ENCODE results near the gene MIER2.

The MIER2 gene

GRCh38 chr19:330503-330902 is 14.1 kb downstream of the MIER2 start:
- no peak overlapping the region for H3K4me3 ChIP-seq (ENCODE audit: low read depth, low read length, poor library complexity, severe bottlenecking)
- no peaks in the 10 kb centered on the region for H3K79me2 ChIP-seq (ENCODE audit: insufficient read depth, low read length)
- no peak overlapping the region for H3K27ac ChIP-seq (ENCODE audit: low read depth, low read length, poor library complexity, severe bottlenecking)
- peaks cover 55% of the 10 kb centered on the region for H3K36me3 ChIP-seq (ENCODE audit: insufficient read depth, low read length)
- H4K20me1 ChIP-seq (ENCODE audit: insufficient read depth, low read length), result no peaks in the 10 kb centered on the region
- no peak for TF ChIP-seq CTCF (IDR thresholded peaks at IDR 0.05; ENCODE audit: low read length)
- no peak for TF ChIP-seq EZH2 (IDR thresholded peaks at IDR 0.05; ENCODE audit: borderline replicate concordance, low read length)
- no peaks in the 10 kb centered on the region for H3F3A ChIP-seq (ENCODE audit: insufficient read depth, low read length)
- H3K9me3 ChIP-seq (ENCODE audit: low read length), result peaks cover 8% of the 10 kb centered on the region; the same call in 1 of the 2 replicates
- H3K27me3 ChIP-seq (ENCODE audit: insufficient read depth, low read length), result no peaks in the 10 kb centered on the region
- no peak overlapping the region for H3K4me2 ChIP-seq (ENCODE audit: low read length)
- no peaks in the 10 kb centered on the region for H3K9me2 ChIP-seq (ENCODE audit: low read depth, low read length)
- H3K9ac ChIP-seq (ENCODE audit: low read length), result no peak overlapping the region
- no peaks in the 10 kb centered on the region for H3K4me1 ChIP-seq (ENCODE audit: insufficient read depth, low read length, severe bottlenecking)
- H2AFZ ChIP-seq (ENCODE audit: low read length), result no peak overlapping the region

GRCh38 chr19:329876-330275 is 14.7 kb downstream of the MIER2 start:
- Histone ChIP-seq H3K4me3 (ENCODE audit: low read depth, low read length, poor library complexity, severe bottlenecking) (no peak overlapping the region), H3K27ac (ENCODE audit: low read depth, low read length, poor library complexity, severe bottlenecking) (no peak overlapping the region), H3K27me3 (ENCODE audit: insufficient read depth, low read length) (no peaks in the 10 kb centered on the region), H3K4me2 (ENCODE audit: low read length) (no peak overlapping the region), H2AFZ (ENCODE audit: low read length) (no peak overlapping the region), H3K9ac (ENCODE audit: low read length) (no peak overlapping the region), H3K36me3 (ENCODE audit: insufficient read depth, low read length) (peaks cover 57% of the 10 kb centered on the region), H3K9me2 (ENCODE audit: low read depth, low read length) (no peaks in the 10 kb centered on the region), H4K20me1 (ENCODE audit: insufficient read depth, low read length) (no peaks in the 10 kb centered on the region), H3F3A (ENCODE audit: insufficient read depth, low read length) (no peaks in the 10 kb centered on the region), H3K4me1 (ENCODE audit: insufficient read depth, low read length, severe bottlenecking) (no peaks in the 10 kb centered on the region), H3K79me2 (ENCODE audit: insufficient read depth, low read length) (no peaks in the 10 kb centered on the region), H3K9me3 (ENCODE audit: low read length) (peaks cover 8% of the 10 kb centered on the region; the same call in 1 of the 2 replicates)
- no peak for TF ChIP-seq CTCF (IDR thresholded peaks at IDR 0.05; ENCODE audit: low read length)
- no peak for TF ChIP-seq EZH2 (IDR thresholded peaks at IDR 0.05; ENCODE audit: borderline replicate concordance, low read length)

GRCh38 chr19:328025-328505 is 16.5 kb downstream of the MIER2 start:
- no peaks in the 10 kb centered on the region for H3K79me2 ChIP-seq (ENCODE audit: insufficient read depth, low read length)
- no peak overlapping the region for H3K27ac ChIP-seq (ENCODE audit: low read depth, low read length, poor library complexity, severe bottlenecking)
- no peak overlapping the region for H3K4me2 ChIP-seq (ENCODE audit: low read length)
- peaks cover 57% of the 10 kb centered on the region for H3K36me3 ChIP-seq (ENCODE audit: insufficient read depth, low read length)
- peaks cover 8% of the 10 kb centered on the region; the same call in 1 of the 2 replicates for H3K9me3 ChIP-seq (ENCODE audit: low read length)
- H3K9me2 ChIP-seq (ENCODE audit: low read depth, low read length), result no peaks in the 10 kb centered on the region
- H4K20me1 ChIP-seq (ENCODE audit: insufficient read depth, low read length), result no peaks in the 10 kb centered on the region
- no peak overlapping the region for H2AFZ ChIP-seq (ENCODE audit: low read length)
- no peaks in the 10 kb centered on the region for H3F3A ChIP-seq (ENCODE audit: insufficient read depth, low read length)
- TF ChIP-seq EZH2 (IDR thresholded peaks at IDR 0.05; ENCODE audit: borderline replicate concordance, low read length) (no peak), CTCF (IDR thresholded peaks at IDR 0.05; ENCODE audit: low read length) (no peak)
- H3K4me1 ChIP-seq (ENCODE audit: insufficient read depth, low read length, severe bottlenecking), result no peaks in the 10 kb centered on the region
- H3K27me3 ChIP-seq (ENCODE audit: insufficient read depth, low read length), result no peaks in the 10 kb centered on the region
- no peak overlapping the region for H3K4me3 ChIP-seq (ENCODE audit: low read depth, low read length, poor library complexity, severe bottlenecking)
- no peak overlapping the region for H3K9ac ChIP-seq (ENCODE audit: low read length)

All from OCI-LY1 (cell line).